ENCODE data around the gene ANKRD17. TPM values are rescaled to one million over a fixed set of nuclear protein-coding genes. Genes with fewer than 3 reads are reported as not detected.

The ANKRD17 gene
- total RNA-seq, 1 donor from 2014 or later = 91.9 TPM

GRCh38 chr4:73086095-73086868 lies 172.3 kb downstream of the ANKRD17 start:
- no peak overlapping the region for H3K27ac Mint-ChIP-seq (ENCODE audit: unreplicated experiment)
- H3K4me1 Mint-ChIP-seq (ENCODE audit: low read depth, unreplicated experiment) = no peaks in the 10 kb centered on the region
- no peak overlapping the region for H3K4me3 Mint-ChIP-seq (ENCODE audit: unreplicated experiment)
- no peaks in the 10 kb centered on the region for H3K9me3 Mint-ChIP-seq (ENCODE audit: unreplicated experiment)
- FAIRE-seq (no peak), DNase-seq (ENCODE audit: low read depth) (no peak)
- Histone ChIP-seq H3K79me2 (ENCODE audit: insufficient read depth, low read length) (peaks cover 64% of the 10 kb centered on the region), H3K4me3 (ENCODE audit: insufficient read depth, low read depth, low read length) (no peak overlapping the region), H3K27ac (ENCODE audit: low read depth, low read length) (no peak overlapping the region), H3K27me3 (ENCODE audit: insufficient read depth, low read length) (no peaks in the 10 kb centered on the region), H2AFZ (ENCODE audit: low read depth, low read length) (no peak overlapping the region), H3K36me3 (ENCODE audit: insufficient read depth, low read length) (peaks cover 30% of the 10 kb centered on the region), H3K9me3 (ENCODE audit: insufficient read depth, low read depth, low read length) (no peaks in the 10 kb centered on the region), H3K4me1 (ENCODE audit: insufficient read depth, low read length) (no peaks in the 10 kb centered on the region), H3K9ac (ENCODE audit: low read length) (no peak overlapping the region), H3K4me2 (ENCODE audit: low read length) (no peak overlapping the region), H4K20me1 (ENCODE audit: insufficient read depth, low read length) (peaks cover 23% of the 10 kb centered on the region)
- no peaks in the 10 kb centered on the region for H3K27me3 Mint-ChIP-seq (ENCODE audit: low read depth, unreplicated experiment)
- H3K36me3 Mint-ChIP-seq (ENCODE audit: low read depth, unreplicated experiment) = peaks cover 12% of the 10 kb centered on the region
- no peak for TF ChIP-seq EZH2 (IDR thresholded peaks at IDR 0.05; ENCODE audit: insufficient read depth, low read length)
- no peak for TF ChIP-seq CTCF (IDR thresholded peaks at IDR 0.05; ENCODE audit: insufficient read depth, low read depth, low read length)

GRCh38 chr4:73080789-73081188 lies 177.8 kb downstream of the ANKRD17 start:
- Mint-ChIP-seq H3K36me3 (ENCODE audit: low read depth, unreplicated experiment) (peaks cover 18% of the 10 kb centered on the region), H3K27me3 (ENCODE audit: low read depth, unreplicated experiment) (no peaks in the 10 kb centered on the region), H3K4me1 (ENCODE audit: low read depth, unreplicated experiment) (peaks cover 3% of the 10 kb centered on the region), H3K9me3 (ENCODE audit: unreplicated experiment) (no peaks in the 10 kb centered on the region), H3K27ac (ENCODE audit: unreplicated experiment) (no peak overlapping the region), H3K4me3 (ENCODE audit: unreplicated experiment) (no peak overlapping the region)
- Histone ChIP-seq H3K4me3 (ENCODE audit: insufficient read depth, low read depth, low read length) (no peak overlapping the region), H3K9me3 (ENCODE audit: insufficient read depth, low read depth, low read length) (no peaks in the 10 kb centered on the region), H3K27me3 (ENCODE audit: insufficient read depth, low read length) (no peaks in the 10 kb centered on the region), H3K4me2 (ENCODE audit: low read length) (no peak overlapping the region), H3K27ac (ENCODE audit: low read depth, low read length) (no peak overlapping the region), H2AFZ (ENCODE audit: low read depth, low read length) (no peak overlapping the region), H3K36me3 (ENCODE audit: insufficient read depth, low read length) (peaks cover 38% of the 10 kb centered on the region), H4K20me1 (ENCODE audit: insufficient read depth, low read length) (peaks cover 11% of the 10 kb centered on the region), H3K4me1 (ENCODE audit: insufficient read depth, low read length) (peaks cover 5% of the 10 kb centered on the region), H3K79me2 (ENCODE audit: insufficient read depth, low read length) (peaks cover 42% of the 10 kb centered on the region), H3K9ac (ENCODE audit: low read length) (no peak overlapping the region)
- FAIRE-seq (no peak), DNase-seq (ENCODE audit: low read depth) (peak; percentile 16)
- TF ChIP-seq EZH2 (IDR thresholded peaks at IDR 0.05; ENCODE audit: insufficient read depth, low read length) = no peak
- TF ChIP-seq CTCF (IDR thresholded peaks at IDR 0.05; ENCODE audit: insufficient read depth, low read depth, low read length) = no peak

- Mint-ChIP-seq H3K36me3 (ENCODE audit: low read depth, unreplicated experiment) (peaks cover 19% of the 10 kb centered on the region), H3K27ac (ENCODE audit: unreplicated experiment) (no peak overlapping the region), H3K4me3 (ENCODE audit: unreplicated experiment) (no peak overlapping the region), H3K9me3 (ENCODE audit: unreplicated experiment) (no peaks in the 10 kb centered on the region), H3K27me3 (ENCODE audit: low read depth, unreplicated experiment) (no peaks in the 10 kb centered on the region), H3K4me1 (ENCODE audit: low read depth, unreplicated experiment) (peaks cover 3% of the 10 kb centered on the region)
- Histone ChIP-seq H2AFZ (ENCODE audit: low read depth, low read length) (no peak overlapping the region), H3K27me3 (ENCODE audit: insufficient read depth, low read length) (no peaks in the 10 kb centered on the region), H4K20me1 (ENCODE audit: insufficient read depth, low read length) (peaks cover 8% of the 10 kb centered on the region), H3K4me3 (ENCODE audit: insufficient read depth, low read depth, low read length) (no peak overlapping the region), H3K4me2 (ENCODE audit: low read length) (no peak overlapping the region), H3K36me3 (ENCODE audit: insufficient read depth, low read length) (peaks cover 31% of the 10 kb centered on the region), H3K4me1 (ENCODE audit: insufficient read depth, low read length) (peaks cover 4% of the 10 kb centered on the region), H3K9ac (ENCODE audit: low read length) (no peak overlapping the region), H3K27ac (ENCODE audit: low read depth, low read length) (no peak overlapping the region), H3K79me2 (ENCODE audit: insufficient read depth, low read length) (peaks cover 18% of the 10 kb centered on the region), H3K9me3 (ENCODE audit: insufficient read depth, low read depth, low read length) (no peaks in the 10 kb centered on the region)
- FAIRE-seq (no peak), DNase-seq (ENCODE audit: low read depth) (no peak)
- TF ChIP-seq CTCF (IDR thresholded peaks at IDR 0.05; ENCODE audit: insufficient read depth, low read depth, low read length) (no peak), EZH2 (IDR thresholded peaks at IDR 0.05; ENCODE audit: insufficient read depth, low read length) (no peak)
These were observed 182.8 kb downstream of the ANKRD17 start for GRCh38 chr4:73075832-73076231.
